ENCODE results near the gene PLEKHG3.

Gene PLEKHG3

GRCh38 chr14:64766430-64767151 is 62.4 kb downstream of the PLEKHG3 start:
- DNase-seq = no peak

GRCh38 chr14:64767215-64767964 is 63.2 kb downstream of the PLEKHG3 start:
- no peak for DNase-seq

- no peak for DNase-seq
Measured at GRCh38 chr14:64768401-64769095, 64.3 kb downstream of the PLEKHG3 start.

- DNase-seq = no peak
Measured at GRCh38 chr14:64769096-64770020, 65.1 kb downstream of the PLEKHG3 start.

GRCh38 chr14:64770751-64771150 is 66.5 kb downstream of the PLEKHG3 start:
- no peak for DNase-seq

- DNase-seq = no peak
Measured at GRCh38 chr14:64771161-64771560, 66.9 kb downstream of the PLEKHG3 start.

- no peak for DNase-seq
Measured at GRCh38 chr14:64772397-64772950, 68.2 kb downstream of the PLEKHG3 start.

- DNase-seq = no peak
Measured at GRCh38 chr14:64773046-64773445, 68.8 kb downstream of the PLEKHG3 start.

GRCh38 chr14:64773577-64773976 is 69.4 kb downstream of the PLEKHG3 start:
- DNase-seq = no peak

- no peak for DNase-seq
Measured at GRCh38 chr14:64774272-64774671, 70.0 kb downstream of the PLEKHG3 start.

- DNase-seq = no peak
Measured at GRCh38 chr14:64775081-64775777, 71.0 kb downstream of the PLEKHG3 start.

- DNase-seq = no peak
Measured at GRCh38 chr14:64777461-64777860, 73.2 kb downstream of the PLEKHG3 start.

GRCh38 chr14:64778104-64778754 is 74.0 kb downstream of the PLEKHG3 start:
- no peak for DNase-seq

GRCh38 chr14:64779472-64779871 is 75.2 kb downstream of the PLEKHG3 start:
- DNase-seq = no peak

- no peak for DNase-seq
Measured at GRCh38 chr14:64782196-64782595, 78.0 kb downstream of the PLEKHG3 start.

GRCh38 chr14:64784006-64784405 is 79.8 kb downstream of the PLEKHG3 start:
- DNase-seq = no peak

GRCh38 chr14:64786296-64787149 is 82.3 kb downstream of the PLEKHG3 start:
- no peak for DNase-seq

GRCh38 chr14:64787619-64788018 is 83.4 kb downstream of the PLEKHG3 start:
- no peak for DNase-seq

GRCh38 chr14:64788706-64789105 is 84.5 kb downstream of the PLEKHG3 start:
- DNase-seq = no peak

GRCh38 chr14:64789696-64790095 is 85.5 kb downstream of the PLEKHG3 start:
- DNase-seq = no peak
